ENCODE measurements around the gene RCBTB1.

DNA sequence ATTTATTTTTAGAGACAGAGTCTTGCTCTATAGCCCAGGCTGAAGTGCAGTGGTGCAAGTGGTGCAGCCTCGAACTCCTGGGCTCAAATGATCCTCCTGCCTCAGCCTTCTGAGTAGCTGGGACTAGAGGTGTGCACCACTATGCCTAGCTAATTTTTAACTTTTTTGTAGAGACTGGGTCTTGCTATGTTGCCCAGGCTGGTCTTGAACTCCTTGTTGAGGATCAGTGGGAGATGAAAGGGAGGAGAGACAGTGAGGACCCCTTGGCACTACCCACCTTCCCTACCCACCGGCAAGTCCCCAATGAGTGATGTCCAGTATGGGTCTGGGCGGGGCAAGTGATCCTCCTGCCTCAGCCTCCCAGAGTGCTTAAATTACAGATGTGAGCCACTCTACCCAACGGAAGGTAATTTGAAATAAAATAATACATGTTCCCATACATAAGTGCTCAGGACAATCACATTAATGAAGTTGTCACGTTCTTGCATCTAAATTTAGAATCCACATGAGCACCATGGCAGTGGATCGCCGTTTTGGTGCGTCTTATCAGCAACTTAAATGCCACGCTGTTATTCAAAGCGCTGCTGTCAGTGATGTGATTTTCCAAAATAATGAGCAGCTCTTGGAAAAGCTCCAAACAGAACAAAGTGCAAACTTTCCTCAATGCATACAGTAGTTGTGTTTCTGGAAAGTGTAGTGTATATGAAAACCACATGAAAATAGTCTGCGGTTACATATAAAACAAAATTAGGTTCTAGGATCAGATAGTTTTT, 37.0 kb upstream of the RCBTB1 start:
- TF ChIP-seq, protein P1, sequence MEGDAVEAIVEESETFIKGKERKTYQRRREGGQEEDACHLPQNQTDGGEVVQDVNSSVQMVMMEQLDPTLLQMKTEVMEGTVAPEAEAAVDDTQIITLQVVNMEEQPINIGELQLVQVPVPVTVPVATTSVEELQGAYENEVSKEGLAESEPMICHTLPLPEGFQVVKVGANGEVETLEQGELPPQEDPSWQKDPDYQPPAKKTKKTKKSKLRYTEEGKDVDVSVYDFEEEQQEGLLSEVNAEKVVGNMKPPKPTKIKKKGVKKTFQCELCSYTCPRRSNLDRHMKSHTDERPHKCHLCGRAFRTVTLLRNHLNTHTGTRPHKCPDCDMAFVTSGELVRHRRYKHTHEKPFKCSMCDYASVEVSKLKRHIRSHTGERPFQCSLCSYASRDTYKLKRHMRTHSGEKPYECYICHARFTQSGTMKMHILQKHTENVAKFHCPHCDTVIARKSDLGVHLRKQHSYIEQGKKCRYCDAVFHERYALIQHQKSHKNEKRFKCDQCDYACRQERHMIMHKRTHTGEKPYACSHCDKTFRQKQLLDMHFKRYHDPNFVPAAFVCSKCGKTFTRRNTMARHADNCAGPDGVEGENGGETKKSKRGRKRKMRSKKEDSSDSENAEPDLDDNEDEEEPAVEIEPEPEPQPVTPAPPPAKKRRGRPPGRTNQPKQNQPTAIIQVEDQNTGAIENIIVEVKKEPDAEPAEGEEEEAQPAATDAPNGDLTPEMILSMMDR (IDR thresholded peaks at IDR 0.05; ENCODE audit: insufficient read depth, low read length, poor library complexity, severe bottlenecking): no peak
- no peak for TF ChIP-seq EZH2phosphoT487 (conservative IDR thresholded peaks at IDR 0.05; ENCODE audit: low read length)
